ENCODE measurements around the gene AUTS2. TPM values are rescaled to one million over a fixed set of nuclear protein-coding genes. Genes with fewer than 3 reads are reported as not detected.

The AUTS2 gene
- total RNA-seq, 1 experiment from 2014 or later = 50.0 TPM

- DNase-seq (ENCODE audit: low spot score) = no peak
- Mint-ChIP-seq H3K9me3 (no peaks in the 10 kb centered on the region), H3K27ac (no peak overlapping the region), H3K4me1 (no peaks in the 10 kb centered on the region), H3K27me3 (ENCODE audit: low read depth) (no peaks in the 10 kb centered on the region), H3K4me3 (no peak overlapping the region), H3K36me3 (no peaks in the 10 kb centered on the region)
- TF ChIP-seq STAT6 (CRISPR knock-in tag; conservative IDR thresholded peaks at IDR 0.05; ENCODE audit: low read depth) (no peak), ZNF281 (CRISPR knock-in tag; IDR thresholded peaks at IDR 0.05) (no peak), SMAD4 (CRISPR knock-in tag; IDR thresholded peaks at IDR 0.05) (no peak), ZNF121 (CRISPR knock-in tag; IDR thresholded peaks at IDR 0.05) (no peak)
- CTCF ChIA-PET = no interaction called here
- POLR2A ChIA-PET = no interaction called here
- ATAC-seq = no peak
Measured at GRCh38 chr7:70474639-70475234, 876.5 kb downstream of the AUTS2 start.

GRCh38 chr7:70477036-70478010, 879.0 kb downstream of the AUTS2 start:
- POLR2A ChIA-PET = no interaction called here
- Mint-ChIP-seq H3K9me3 (no peaks in the 10 kb centered on the region), H3K36me3 (no peaks in the 10 kb centered on the region), H3K4me1 (no peaks in the 10 kb centered on the region), H3K27me3 (ENCODE audit: low read depth) (no peaks in the 10 kb centered on the region; the same call in 1 of the 2 replicates), H3K27ac (no peak overlapping the region), H3K4me3 (no peak overlapping the region)
- no peak for TF ChIP-seq HMGA2 (CRISPR knock-in tag; IDR thresholded peaks at IDR 0.05)
- TF ChIP-seq EMX1 (CRISPR knock-in tag; IDR thresholded peaks at IDR 0.05) = no peak
- TF ChIP-seq ZNF138 (CRISPR knock-in tag; conservative IDR thresholded peaks at IDR 0.05) = no peak
- no peak for TF ChIP-seq ZNF416 (CRISPR knock-in tag; IDR thresholded peaks at IDR 0.05)
- TF ChIP-seq ATF3 (CRISPR knock-in tag; conservative IDR thresholded peaks at IDR 0.05) = no peak
- TF ChIP-seq MYBL2 (CRISPR knock-in tag; IDR thresholded peaks at IDR 0.05) = no peak
- no peak for TF ChIP-seq ZNF263 (CRISPR knock-in tag; IDR thresholded peaks at IDR 0.05; ENCODE audit: low read depth)
- TF ChIP-seq, protein P1, sequence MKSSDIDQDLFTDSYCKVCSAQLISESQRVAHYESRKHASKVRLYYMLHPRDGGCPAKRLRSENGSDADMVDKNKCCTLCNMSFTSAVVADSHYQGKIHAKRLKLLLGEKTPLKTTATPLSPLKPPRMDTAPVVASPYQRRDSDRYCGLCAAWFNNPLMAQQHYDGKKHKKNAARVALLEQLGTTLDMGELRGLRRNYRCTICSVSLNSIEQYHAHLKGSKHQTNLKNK (CRISPR knock-in tag; IDR thresholded peaks at IDR 0.05) = no peak
- no peak for TF ChIP-seq TEAD4 (CRISPR knock-in tag; IDR thresholded peaks at IDR 0.05)
- no peak for TF ChIP-seq KAT7 (CRISPR knock-in tag; IDR thresholded peaks at IDR 0.05; ENCODE audit: borderline replicate concordance)
- TF ChIP-seq CTCF (IDR thresholded peaks at IDR 0.05) = no peak
- no peak for TF ChIP-seq MXD4 (CRISPR knock-in tag; IDR thresholded peaks at IDR 0.05; ENCODE audit: borderline replicate concordance)
- TF ChIP-seq ESRRA (CRISPR knock-in tag; IDR thresholded peaks at IDR 0.05; ENCODE audit: borderline replicate concordance) = no peak
- no peak for TF ChIP-seq RELA (CRISPR knock-in tag; IDR thresholded peaks at IDR 0.05; ENCODE audit: borderline replicate concordance)
- DNase-seq (ENCODE audit: low spot score) (no peak), ATAC-seq (no peak)
- CTCF ChIA-PET = no interaction called here
